HepG2 (cell line): ENCODE data around the gene MTA2. TPM values are rescaled to one million over a fixed set of nuclear protein-coding genes. Genes with fewer than 3 reads are reported as not detected.

Experiments used
- AFF4 ChIP-seq: sonication (generic); formaldehyde crosslinking; IDR thresholded peaks from 2 replicates; pipeline ENCODE4 v1.4.0; 2020; ENCODE audit warnings: missing genetic modification reagents
- BRD4 ChIP-seq: sonication (generic); formaldehyde crosslinking; IDR thresholded peaks from 2 replicates; pipeline ENCODE4 v1.4.0; 2020; ENCODE audit warnings: missing genetic modification reagents
- DZIP1 ChIP-seq: sonication (generic); formaldehyde crosslinking; IDR thresholded peaks from 2 replicates; pipeline ENCODE4 v1.5.0; 2020; ENCODE audit warnings: mild to moderate bottlenecking, missing genetic modification reagents
- IRX3 ChIP-seq: sonication (generic); formaldehyde crosslinking; IDR thresholded peaks from 2 replicates; pipeline ENCODE4 v1.8.1; 2023; ENCODE audit warnings: mild to moderate bottlenecking, low read depth, missing genetic modification reagents, borderline replicate concordance
- MAX ChIP-seq: IDR thresholded peaks from 2 replicates; pipeline ENCODE4 v1.6.1; 2012; ENCODE audit warnings: inconsistent platforms
- PBX2 ChIP-seq: IDR thresholded peaks from 2 replicates; pipeline ENCODE4 v1.6.1; 2016; ENCODE audit warnings: control low read depth
- SKIL ChIP-seq: sonication (generic); formaldehyde crosslinking; IDR thresholded peaks from 2 replicates; pipeline ENCODE4 v1.8.0; 2022; ENCODE audit warnings: missing genetic modification reagents, mild to moderate bottlenecking, moderate library complexity, borderline replicate concordance
- THRA ChIP-seq: sonication (generic); formaldehyde crosslinking; IDR thresholded peaks from 2 replicates; pipeline ENCODE4 v1.4.0; 2020; ENCODE audit warnings: missing genetic modification reagents, borderline replicate concordance
- ZBTB38 ChIP-seq: sonication (generic); formaldehyde crosslinking; IDR thresholded peaks from 2 replicates; pipeline ENCODE4 v1.5.1; 2020; ENCODE audit warnings: mild to moderate bottlenecking, missing genetic modification reagents
- ZFX ChIP-seq: sonication (generic); formaldehyde crosslinking; IDR thresholded peaks from 2 replicates; pipeline ENCODE4 v1.4.0; 2020; ENCODE audit warnings: mild to moderate bottlenecking, low read depth, missing genetic modification reagents, moderate library complexity
- ZNF687 ChIP-seq: sonication (generic); formaldehyde crosslinking; IDR thresholded peaks from 2 replicates; pipeline ENCODE4 v1.5.1; 2020; ENCODE audit warnings: mild to moderate bottlenecking, missing genetic modification reagents, moderate library complexity
- polyA plus RNA-seq, 8 experiments: library from polyadenylated mRNA; depleted of rRNA in 3 of 8; stranded (reverse) in 7 of 8; unstranded in 1 of 8; fragments of >200 nt; fragmentation: Illumina TruSeq in 4 of 8; extraction: Trizol in 4 of 8; gene quantifications; 2 replicates each; pipeline versions ENCODE4 v1.2.1 to v1.2.3, GENCODE V29; 2011 to 2016; ENCODE audit warnings: low read depth in 4 of 8, missing spikeins in 1 of 8, mixed read lengths in 1 of 8; ENCODE audit not compliant: insufficient read depth in 1 of 8
- total RNA-seq, 5 experiments: library from RNA; depleted of rRNA; stranded (reverse); fragments of >200 nt; fragmentation: Illumina TruSeq; extraction: Trizol; gene quantifications; 2 replicates each; pipeline ENCODE4 v1.2.3, GENCODE V29; 2016; ENCODE audit warnings: low read depth in 1 of 5

Gene MTA2
- total and polyA plus RNA-seq, 2 of the 13 experiments (the other 11 are each of a cell fraction or from before 2014, with no cell fraction given) = 14.0 to 70.0 TPM

- TF ChIP-seq DZIP1 = peak; percentile 80; the same call in 1 of the 2 replicates
- TF ChIP-seq ZNF687 (CRISPR knock-in tag) = peak; percentile 89
- peak; percentile 90 for TF ChIP-seq ZFX (CRISPR knock-in tag)
- peak; percentile 67; the same call in 1 of the 2 replicates for TF ChIP-seq AFF4
- no peak for TF ChIP-seq SKIL (CRISPR knock-in tag)
- no peak for TF ChIP-seq IRX3 (CRISPR knock-in tag)
- TF ChIP-seq MAX = peak; percentile 53
- no peak for TF ChIP-seq THRA (CRISPR knock-in tag)
- no peak for TF ChIP-seq PBX2
- TF ChIP-seq ZBTB38 (CRISPR knock-in tag) = peak; percentile 81; the same call in 1 of the 2 replicates
- peak; percentile 56; the same call in 1 of the 2 replicates for TF ChIP-seq BRD4 (CRISPR knock-in tag)
These were observed at the start of gene MTA2 (continued) for GRCh38 chr11:62601372-62602140.
